ENCODE measurements around the gene SH3D21.

Gene SH3D21

GRCh38 chr1:36351227-36351977 lies 45.2 kb downstream of the SH3D21 start:
- Histone ChIP-seq H3K9me3 (ENCODE audit: control insufficient read depth, low read depth, low read length) (no peaks in the 10 kb centered on the region), H3K27ac (ENCODE audit: low read length) (no peak overlapping the region), H3K4me3 (ENCODE audit: low read length) (no peak overlapping the region), H3K36me3 (ENCODE audit: control insufficient read depth, low read depth, low read length) (peaks cover 31% of the 10 kb centered on the region), H3K9ac (ENCODE audit: low read length) (no peak overlapping the region), H3K27me3 (ENCODE audit: control insufficient read depth, insufficient read depth, low read length) (no peaks in the 10 kb centered on the region), H3K4me1 (ENCODE audit: control insufficient read depth, low read depth, low read length) (no peaks in the 10 kb centered on the region)

GRCh38 chr1:36352125-36352909 lies 46.1 kb downstream of the SH3D21 start:
- peaks cover 28% of the 10 kb centered on the region for H3K36me3 ChIP-seq (ENCODE audit: control insufficient read depth, low read depth, low read length)
- H3K27me3 ChIP-seq (ENCODE audit: control insufficient read depth, insufficient read depth, low read length), result no peaks in the 10 kb centered on the region
- H3K4me1 ChIP-seq (ENCODE audit: control insufficient read depth, low read depth, low read length), result no peaks in the 10 kb centered on the region
- no peak overlapping the region for H3K9ac ChIP-seq (ENCODE audit: low read length)
- H3K27ac ChIP-seq (ENCODE audit: low read length), result no peak overlapping the region
- no peak overlapping the region for H3K4me3 ChIP-seq (ENCODE audit: low read length)
- no peaks in the 10 kb centered on the region for H3K9me3 ChIP-seq (ENCODE audit: control insufficient read depth, low read depth, low read length)

DNA sequence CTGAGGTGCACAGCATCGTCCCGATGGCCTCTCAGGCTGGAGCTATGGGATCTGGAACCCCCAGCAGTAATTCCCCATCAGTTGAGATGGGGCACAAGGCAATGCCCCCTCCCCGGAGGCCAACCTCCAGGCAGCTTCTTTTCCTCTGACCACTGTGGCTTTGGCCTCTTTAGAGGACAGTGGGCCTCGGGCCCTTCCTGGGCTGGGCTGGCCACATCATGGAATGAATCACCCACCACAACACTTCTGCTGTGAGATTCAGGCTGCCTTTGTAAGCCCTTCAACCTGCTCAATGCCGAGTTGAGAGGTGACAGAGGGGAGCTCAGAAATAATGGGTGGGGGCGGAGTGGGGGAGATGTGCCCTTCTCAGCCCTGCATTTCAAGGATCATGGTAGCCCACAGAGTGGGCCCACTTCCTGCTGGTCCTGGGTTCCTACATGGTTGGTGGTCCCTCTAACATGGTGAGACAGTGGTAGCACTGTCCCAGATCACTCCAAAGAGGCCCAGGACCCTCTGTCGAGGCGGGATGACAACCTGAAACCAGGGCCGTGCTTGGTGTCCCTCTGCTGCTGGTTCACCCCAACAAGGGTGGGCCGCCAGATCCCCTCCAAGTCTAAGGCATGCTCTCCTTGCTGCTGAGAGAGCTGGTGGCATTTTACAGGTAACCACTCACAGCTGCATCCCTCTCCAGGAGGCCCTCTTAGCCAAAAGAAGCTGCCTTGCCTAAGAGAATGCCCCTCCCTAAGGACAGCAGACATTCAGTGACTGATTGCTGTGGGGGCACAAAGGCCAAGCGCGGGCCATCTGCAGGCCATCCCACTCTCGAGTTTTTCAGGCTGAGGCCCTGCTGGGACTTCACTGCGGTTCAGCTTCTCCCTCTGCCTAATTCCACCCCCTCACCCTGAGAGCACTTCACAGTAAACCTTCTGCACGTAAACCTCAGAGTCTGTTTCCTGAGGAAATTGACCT lies 47.0 kb downstream of the SH3D21 start:
- Histone ChIP-seq H3K4me1 (ENCODE audit: control insufficient read depth, low read depth, low read length) (no peaks in the 10 kb centered on the region), H3K4me3 (ENCODE audit: low read length) (no peak overlapping the region), H3K9me3 (ENCODE audit: control insufficient read depth, low read depth, low read length) (no peaks in the 10 kb centered on the region), H3K36me3 (ENCODE audit: control insufficient read depth, low read depth, low read length) (peaks cover 28% of the 10 kb centered on the region), H3K27ac (ENCODE audit: low read length) (no peak overlapping the region), H3K9ac (ENCODE audit: low read length) (no peak overlapping the region), H3K27me3 (ENCODE audit: control insufficient read depth, insufficient read depth, low read length) (no peaks in the 10 kb centered on the region)

DNA sequence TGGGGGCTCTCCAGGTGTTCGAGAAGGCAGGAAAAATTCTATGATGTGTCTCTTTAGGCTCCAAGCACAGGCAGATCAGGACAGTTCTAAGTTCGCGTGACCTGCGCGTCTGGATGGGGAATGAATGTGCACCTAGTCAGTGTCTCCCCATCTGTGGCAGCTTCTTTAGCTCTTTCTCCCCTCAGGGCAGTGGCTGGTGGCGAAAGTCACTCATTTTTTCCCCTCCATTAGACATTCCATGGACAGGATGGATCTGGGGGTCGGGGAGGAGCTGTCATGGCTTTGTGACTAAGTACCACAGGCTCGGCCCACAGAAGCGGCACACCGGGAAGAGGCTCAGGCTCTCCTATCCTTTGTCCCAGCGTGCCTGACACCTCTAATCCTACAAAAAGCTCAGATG lies 48.3 kb downstream of the SH3D21 start:
- no peaks in the 10 kb centered on the region for H3K4me1 ChIP-seq (ENCODE audit: control insufficient read depth, low read depth, low read length)
- H3K27me3 ChIP-seq (ENCODE audit: control insufficient read depth, insufficient read depth, low read length), result no peaks in the 10 kb centered on the region
- H3K9me3 ChIP-seq (ENCODE audit: control insufficient read depth, low read depth, low read length), result no peaks in the 10 kb centered on the region
- H3K9ac ChIP-seq (ENCODE audit: low read length), result no peak overlapping the region
- H3K4me3 ChIP-seq (ENCODE audit: low read length), result no peak overlapping the region
- H3K36me3 ChIP-seq (ENCODE audit: control insufficient read depth, low read depth, low read length), result peaks cover 25% of the 10 kb centered on the region
- no peak overlapping the region for H3K27ac ChIP-seq (ENCODE audit: low read length)

DNA sequence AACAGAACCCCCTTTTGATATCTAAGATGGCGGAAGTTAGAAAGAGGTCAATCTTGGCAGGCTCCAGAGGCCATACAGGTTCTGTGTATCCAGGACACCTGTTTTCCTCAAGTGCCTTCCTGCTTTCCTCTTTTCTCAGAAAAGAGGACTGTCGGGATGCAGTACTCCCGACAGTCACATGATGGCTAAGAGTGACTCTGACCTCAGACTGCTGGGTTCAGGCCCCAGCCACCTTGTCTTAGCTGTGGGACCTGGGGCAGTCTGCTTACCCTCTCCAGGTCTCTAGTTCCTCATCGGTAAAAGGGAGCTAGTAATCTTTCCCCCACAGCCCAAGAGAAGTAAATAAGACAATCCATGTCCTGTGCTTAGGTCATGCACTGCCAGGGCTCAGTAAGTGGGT lies 49.6 kb downstream of the SH3D21 start:
- Histone ChIP-seq H3K9ac (ENCODE audit: low read length) (no peak overlapping the region), H3K4me1 (ENCODE audit: control insufficient read depth, low read depth, low read length) (no peaks in the 10 kb centered on the region), H3K4me3 (ENCODE audit: low read length) (no peak overlapping the region), H3K36me3 (ENCODE audit: control insufficient read depth, low read depth, low read length) (peaks cover 25% of the 10 kb centered on the region), H3K9me3 (ENCODE audit: control insufficient read depth, low read depth, low read length) (no peaks in the 10 kb centered on the region), H3K27me3 (ENCODE audit: control insufficient read depth, insufficient read depth, low read length) (no peaks in the 10 kb centered on the region), H3K27ac (ENCODE audit: low read length) (no peak overlapping the region)

GRCh38 chr1:36358514-36359084 lies 52.4 kb downstream of the SH3D21 start:
- Histone ChIP-seq H3K4me1 (ENCODE audit: control insufficient read depth, low read depth, low read length) (no peaks in the 10 kb centered on the region), H3K27me3 (ENCODE audit: control insufficient read depth, insufficient read depth, low read length) (no peaks in the 10 kb centered on the region), H3K27ac (ENCODE audit: low read length) (no peak overlapping the region), H3K9me3 (ENCODE audit: control insufficient read depth, low read depth, low read length) (no peaks in the 10 kb centered on the region), H3K9ac (ENCODE audit: low read length) (no peak overlapping the region), H3K4me3 (ENCODE audit: low read length) (no peak overlapping the region), H3K36me3 (ENCODE audit: control insufficient read depth, low read depth, low read length) (peaks cover 25% of the 10 kb centered on the region)

DNA sequence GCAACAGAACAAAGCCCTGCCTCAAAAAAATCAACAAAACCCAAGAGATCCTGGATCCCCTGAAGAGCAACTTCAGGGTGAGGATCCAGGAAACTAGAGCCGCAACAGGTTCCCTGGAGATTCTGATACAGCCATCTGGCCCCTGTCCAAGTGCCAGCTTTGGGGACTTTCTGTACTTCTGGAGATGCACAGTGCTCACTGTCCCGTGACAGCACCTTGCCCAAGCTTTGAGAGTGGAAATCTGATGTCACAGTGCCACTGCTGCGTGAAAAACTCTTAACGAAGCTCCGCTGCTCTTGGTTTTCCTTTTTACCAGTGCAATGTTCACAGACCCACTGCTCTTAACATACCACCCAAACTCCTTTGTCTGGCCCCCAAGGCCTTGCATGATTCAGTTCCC lies 53.2 kb downstream of the SH3D21 start:
- Histone ChIP-seq H3K9ac (ENCODE audit: low read length) (no peak overlapping the region), H3K36me3 (ENCODE audit: control insufficient read depth, low read depth, low read length) (peaks cover 21% of the 10 kb centered on the region), H3K9me3 (ENCODE audit: control insufficient read depth, low read depth, low read length) (no peaks in the 10 kb centered on the region), H3K27ac (ENCODE audit: low read length) (no peak overlapping the region), H3K4me1 (ENCODE audit: control insufficient read depth, low read depth, low read length) (no peaks in the 10 kb centered on the region), H3K27me3 (ENCODE audit: control insufficient read depth, insufficient read depth, low read length) (no peaks in the 10 kb centered on the region), H3K4me3 (ENCODE audit: low read length) (no peak overlapping the region)

- H3K27me3 ChIP-seq (ENCODE audit: control insufficient read depth, insufficient read depth, low read length), result no peaks in the 10 kb centered on the region
- no peaks in the 10 kb centered on the region for H3K9me3 ChIP-seq (ENCODE audit: control insufficient read depth, low read depth, low read length)
- H3K4me1 ChIP-seq (ENCODE audit: control insufficient read depth, low read depth, low read length), result no peaks in the 10 kb centered on the region
- H3K4me3 ChIP-seq (ENCODE audit: low read length), result no peak overlapping the region
- no peak overlapping the region for H3K27ac ChIP-seq (ENCODE audit: low read length)
- H3K9ac ChIP-seq (ENCODE audit: low read length), result no peak overlapping the region
- H3K36me3 ChIP-seq (ENCODE audit: control insufficient read depth, low read depth, low read length), result peaks cover 14% of the 10 kb centered on the region
Observed at GRCh38 chr1:36359911-36360550, 53.9 kb downstream of the SH3D21 start.

- Histone ChIP-seq H3K9ac (ENCODE audit: low read length) (no peak overlapping the region), H3K9me3 (ENCODE audit: control insufficient read depth, low read depth, low read length) (no peaks in the 10 kb centered on the region), H3K4me1 (ENCODE audit: control insufficient read depth, low read depth, low read length) (no peaks in the 10 kb centered on the region), H3K27ac (ENCODE audit: low read length) (no peak overlapping the region), H3K4me3 (ENCODE audit: low read length) (no peak overlapping the region), H3K27me3 (ENCODE audit: control insufficient read depth, insufficient read depth, low read length) (no peaks in the 10 kb centered on the region), H3K36me3 (ENCODE audit: control insufficient read depth, low read depth, low read length) (no peaks in the 10 kb centered on the region)
Observed at GRCh38 chr1:36365381-36365780, 59.2 kb downstream of the SH3D21 start.

- H3K9me3 ChIP-seq (ENCODE audit: control insufficient read depth, low read depth, low read length), result no peaks in the 10 kb centered on the region
- no peaks in the 10 kb centered on the region for H3K27me3 ChIP-seq (ENCODE audit: control insufficient read depth, insufficient read depth, low read length)
- no peaks in the 10 kb centered on the region for H3K4me1 ChIP-seq (ENCODE audit: control insufficient read depth, low read depth, low read length)
- no peak overlapping the region for H3K27ac ChIP-seq (ENCODE audit: low read length)
- H3K9ac ChIP-seq (ENCODE audit: low read length), result no peak overlapping the region
- no peak overlapping the region for H3K4me3 ChIP-seq (ENCODE audit: low read length)
- no peaks in the 10 kb centered on the region for H3K36me3 ChIP-seq (ENCODE audit: control insufficient read depth, low read depth, low read length)
Observed at GRCh38 chr1:36366091-36366661, 60.0 kb downstream of the SH3D21 start.

All from iPS-18a (cell line).